HG03045 (cell line): Measurements from ENCODE around the gene CDK18.
"Not testable (repeated sequence)": the region's sequence is repeated elsewhere in the genome, so short reads cannot be mapped to it uniquely, and the experiment has no call there.

Experiments used
- ATAC-seq: cut with Tn5 transposase; IDR thresholded peaks from one replicate; pipeline ENCODE4 v1.9.1; 2021; ENCODE audit warnings: mild to moderate bottlenecking, moderate library complexity; ENCODE audit not compliant: unreplicated experiment

The CDK18 gene

DNA sequence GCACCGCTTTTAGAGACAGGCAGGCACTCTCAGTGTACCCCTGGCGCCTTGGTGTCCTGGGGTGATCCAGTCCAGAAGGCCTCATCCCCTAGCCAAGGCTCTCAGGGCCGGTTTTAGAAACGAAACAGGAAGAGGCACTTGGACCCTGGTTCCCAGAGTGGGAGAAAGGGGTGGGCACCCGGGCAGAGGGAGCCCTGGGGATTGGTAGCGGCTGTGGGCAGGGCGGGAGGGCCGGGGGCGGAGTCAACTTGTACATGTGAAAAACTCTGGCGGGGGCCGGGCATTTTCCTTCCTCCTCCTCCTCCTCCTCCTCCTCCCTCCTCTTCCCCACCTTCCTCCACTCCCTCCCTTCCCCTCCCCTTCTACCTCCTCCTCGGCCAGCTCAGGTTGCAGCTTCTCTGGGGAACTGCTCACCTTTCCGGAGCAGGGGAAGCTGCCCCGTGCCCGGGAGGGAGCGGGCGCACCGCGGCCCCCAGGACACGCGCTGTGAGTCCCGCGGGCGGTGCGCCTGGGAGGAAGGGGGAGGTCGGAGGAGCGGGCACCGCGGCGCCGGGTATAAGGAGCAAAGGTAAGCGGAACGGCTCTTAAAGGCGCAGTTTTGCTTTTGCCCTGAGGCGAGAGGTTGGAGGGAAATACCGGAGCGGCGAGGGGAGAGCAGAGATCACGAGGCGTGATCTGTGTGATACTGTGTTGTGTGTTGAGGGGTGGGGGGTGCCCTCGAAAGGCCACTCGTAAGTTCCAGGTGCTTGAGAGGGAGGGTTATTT is at the start of gene CDK18:
TSS of gene CDK18 (plus strand) at position 359 of the 765 bp plus-strand sequence. CDS start 18,499 bp downstream, outside the sequence.
- no peak for ATAC-seq

GRCh38 chr1:205454903-205455335 is 49.5 kb upstream of the CDK18 start:
- no peak for ATAC-seq

GRCh38 chr1:205455581-205456382 is 48.7 kb upstream of the CDK18 start, which contains the start of gene BLACAT1:
Gene BLACAT1 (minus strand): TSS chr1:205456045.
- no peak for ATAC-seq

- no peak for ATAC-seq
Observed at GRCh38 chr1:205456383-205456867, 48.0 kb upstream of the CDK18 start.

GRCh38 chr1:205456868-205457745 is 47.4 kb upstream of the CDK18 start:
- ATAC-seq: no peak

GRCh38 chr1:205458777-205459566 is 45.5 kb upstream of the CDK18 start:
- no peak for ATAC-seq

GRCh38 chr1:205465392-205465791 is 39.1 kb upstream of the CDK18 start:
- no peak for ATAC-seq

DNA sequence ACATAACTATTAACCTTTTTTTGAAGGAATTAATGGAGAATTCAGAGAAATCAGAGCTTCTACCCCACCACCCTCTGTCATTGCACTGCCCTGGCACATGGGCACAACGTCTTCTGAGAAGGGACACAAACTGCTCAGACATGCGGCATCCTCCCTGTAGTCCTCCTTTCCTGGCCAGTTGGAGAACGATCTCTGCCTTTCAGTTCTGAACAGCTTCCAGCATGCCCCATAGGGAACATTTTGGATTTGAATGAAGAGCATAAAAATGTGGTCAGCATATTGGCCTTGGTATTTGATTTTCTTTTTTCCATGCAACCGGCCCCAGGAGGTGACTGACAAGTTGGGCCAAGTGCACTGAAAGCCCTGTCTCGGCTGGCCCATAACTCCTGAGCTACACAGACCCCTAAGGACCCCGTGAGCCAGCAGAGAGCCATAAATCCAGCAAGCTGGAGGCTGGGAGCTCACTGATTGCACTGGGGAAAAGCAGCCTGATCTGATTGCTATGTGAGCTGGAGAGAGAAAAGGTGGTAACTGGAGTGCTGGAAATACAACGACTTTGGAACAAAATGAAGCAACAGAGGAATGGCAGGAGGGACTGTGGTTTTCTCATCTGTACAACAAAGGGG is 37.8 kb upstream of the CDK18 start:
- ATAC-seq: no peak

DNA sequence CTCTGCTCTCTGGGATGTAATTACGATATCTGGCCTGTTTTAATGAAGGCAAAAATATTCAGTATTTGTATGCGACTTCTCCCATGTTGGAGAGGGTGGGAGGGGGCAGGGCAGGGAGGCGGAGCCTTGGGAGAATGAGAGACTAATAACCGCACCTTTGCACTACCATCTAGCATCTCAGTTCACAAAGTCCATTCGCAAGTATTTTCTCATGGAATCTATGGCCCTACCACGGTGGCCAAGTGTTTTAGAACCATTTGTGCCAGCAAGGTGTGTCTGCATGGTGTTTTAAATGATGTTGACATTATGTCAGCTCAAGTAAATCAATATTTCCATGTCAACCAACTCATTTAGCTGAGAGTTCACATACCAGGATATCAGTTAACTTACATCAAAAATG is 34.3 kb upstream of the CDK18 start:
- ATAC-seq: no peak

- no peak for ATAC-seq
Observed at GRCh38 chr1:205472737-205473441, 31.6 kb upstream of the CDK18 start.

GRCh38 chr1:205473475-205473874 is 31.0 kb upstream of the CDK18 start:
- ATAC-seq: no peak

DNA sequence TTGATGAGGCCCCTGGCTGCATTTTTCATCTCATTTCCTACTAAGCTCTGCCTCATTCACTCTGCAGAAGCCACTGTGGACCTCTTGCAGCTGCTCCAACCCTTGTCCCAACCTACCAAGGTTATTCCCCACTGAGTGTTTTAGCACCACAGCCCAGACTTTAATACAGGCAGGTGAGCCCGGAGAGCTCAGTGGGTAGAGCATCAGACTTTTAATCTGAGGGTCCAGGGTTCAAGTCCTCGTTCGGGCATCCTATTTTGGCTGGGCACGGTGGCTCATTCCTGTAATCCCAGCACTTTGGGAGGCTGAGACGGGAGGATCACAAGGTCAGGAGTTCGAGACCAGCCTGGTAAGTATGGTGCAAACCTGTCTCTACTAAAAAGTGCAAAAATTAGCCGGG is 30.5 kb upstream of the CDK18 start:
- no peak for ATAC-seq

DNA sequence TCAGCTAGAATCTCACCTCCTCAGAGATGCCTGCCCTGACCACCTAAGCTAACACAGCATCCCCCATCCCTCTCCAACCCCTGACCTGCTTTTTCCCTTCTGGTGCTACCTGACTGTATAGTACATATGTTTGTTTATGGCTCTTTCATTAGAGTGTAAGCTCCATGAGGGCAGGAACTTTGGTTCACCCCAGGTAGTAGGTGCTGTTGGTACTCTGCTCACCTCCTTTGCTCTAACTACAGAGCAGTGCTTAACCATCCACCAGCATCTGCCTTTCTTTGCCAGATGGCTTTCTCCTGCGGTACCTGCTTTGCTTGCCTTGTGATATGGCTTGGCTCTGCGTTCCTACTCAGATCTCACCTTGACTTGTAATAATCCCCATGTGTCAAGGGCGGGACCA is 29.9 kb upstream of the CDK18 start:
- no peak for ATAC-seq

DNA sequence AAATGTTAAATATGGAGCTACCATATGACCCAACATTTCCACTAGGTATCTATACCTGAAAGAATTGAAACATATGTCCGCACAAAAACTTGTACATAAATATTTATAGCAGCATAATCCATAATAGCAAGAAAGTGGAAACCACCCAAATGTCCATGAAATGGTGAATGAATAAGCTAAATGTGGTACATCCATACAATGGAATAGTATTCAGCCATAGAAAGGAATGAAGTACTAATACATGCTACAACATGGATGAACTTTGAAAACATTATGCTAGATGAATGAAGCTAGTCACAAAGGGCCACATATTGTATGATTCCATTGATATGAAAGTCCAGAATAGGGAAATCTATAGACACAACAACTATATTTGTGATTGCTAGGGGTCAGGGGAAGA is 28.6 kb upstream of the CDK18 start:
- ATAC-seq: no peak

GRCh38 chr1:205476648-205477047 is 27.8 kb upstream of the CDK18 start:
- no peak for ATAC-seq

GRCh38 chr1:205477121-205477758 is 27.2 kb upstream of the CDK18 start:
- no peak for ATAC-seq

DNA sequence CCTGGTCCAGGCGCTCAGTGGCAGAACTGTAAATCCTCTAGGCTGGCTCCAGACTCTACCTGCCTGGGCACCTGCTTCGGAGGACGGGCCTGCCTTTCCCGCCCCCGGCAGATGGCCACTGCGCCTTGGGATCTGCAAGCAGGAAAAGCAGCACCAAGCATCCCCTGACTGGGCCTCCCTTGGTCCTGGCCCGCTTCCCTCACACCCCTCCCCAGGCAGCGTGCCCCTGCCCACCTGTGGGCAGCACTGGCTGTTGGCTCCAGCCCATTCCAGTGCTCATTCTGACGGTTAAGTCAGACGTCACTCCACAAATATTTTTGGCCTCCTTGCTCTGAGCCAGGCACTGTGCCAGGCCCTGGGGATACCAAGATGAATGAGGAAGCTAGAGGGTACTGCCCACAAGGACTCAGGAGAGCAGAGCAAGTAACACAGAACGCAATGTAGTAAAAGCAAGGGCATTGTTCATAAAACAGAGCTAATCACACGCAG is 26.7 kb upstream of the CDK18 start:
- ATAC-seq: no peak

GRCh38 chr1:205478985-205479384 is 25.5 kb upstream of the CDK18 start:
- not testable (repeated sequence) for ATAC-seq
